BLaER1 treated with 17β-estradiol and CSF1 and Interleukin-3, amounts not matched to agents 10 nM and 100 nM (cell line): ENCODE data around the gene SIDT1.
A peak's percentile ranks its signal among the peaks of the same experiment; 100 is the strongest.

Source experiments
- H3K27ac ChIP-seq, 11 experiments: shearing (Covaris generic); formaldehyde crosslinking; 2 replicates each; pipeline ENCODE4 v1.8.1; 2022
- H3K27me3 ChIP-seq, 11 experiments: shearing (Covaris generic); formaldehyde crosslinking; 2 replicates each; pipeline ENCODE4 v1.8.1; 2022
- H3K36me3 ChIP-seq, 11 experiments: shearing (Covaris generic); formaldehyde crosslinking; 2 replicates each; pipeline ENCODE4 v1.8.1; 2022
- H3K4me1 ChIP-seq, 10 experiments: shearing (Covaris generic); formaldehyde crosslinking; 2 replicates each; pipeline ENCODE4 v1.8.1; 2022
- H3K4me2 ChIP-seq, 11 experiments: shearing (Covaris generic); formaldehyde crosslinking; 2 replicates each; pipeline ENCODE4 v1.8.1; 2022
- H3K4me3 ChIP-seq, 10 experiments: shearing (Covaris generic); formaldehyde crosslinking; 2 replicates each; pipeline ENCODE4 v1.8.1; 2022
- H3K9ac ChIP-seq, 11 experiments: shearing (Covaris generic); formaldehyde crosslinking; 2 replicates each; pipeline ENCODE4 v1.8.1; 2022
- H3K9me3 ChIP-seq, 11 experiments: shearing (Covaris generic); formaldehyde crosslinking; replicated peaks in 1 of 11; 2 replicates each; pipeline ENCODE4 v1.8.1; 2022
- H4K20me1 ChIP-seq, 11 experiments: shearing (Covaris generic); formaldehyde crosslinking; 2 replicates each; pipeline ENCODE4 v1.8.1; 2022
- Cebpa-rat ChIP-seq, 11 experiments: shearing (Covaris generic); IDR thresholded peaks; 2 replicates each; pipeline ENCODE4 v1.8.1; 2022

SIDT1 gene

GRCh38 chr3:113654310-113654709, 122.0 kb downstream of the SIDT1 start:
- H3K36me3 ChIP-seq = peaks cover 12 to 47% (median 34%) of the 10 kb centered on the region in 11 experiments; a peak in 21 of 22 replicates
- no peak overlapping the region for H3K27ac ChIP-seq
- no peaks in the 10 kb centered on the region for H3K9me3 ChIP-seq
- H3K9ac ChIP-seq = no peak overlapping the region
- no peaks in the 10 kb centered on the region for H3K27me3 ChIP-seq
- H3K4me3 ChIP-seq = no peak overlapping the region
- no peaks in the 10 kb centered on the region for H4K20me1 ChIP-seq
- H3K4me2 ChIP-seq = no peak overlapping the region
- no peak for TF ChIP-seq Cebpa-rat (IDR thresholded peaks at IDR 0.05)
- peaks cover 0 to 4% (median 1%) of the 10 kb centered on the region in 10 experiments; a peak in 8 of 20 replicates for H3K4me1 ChIP-seq

- Histone ChIP-seq H3K9ac (no peak overlapping the region), H4K20me1 (no peaks in the 10 kb centered on the region), H3K27ac (no peak overlapping the region), H3K4me1 (peaks cover 0 to 10% (median 6%) of the 10 kb centered on the region in 10 experiments; a peak in 9 of 20 replicates), H3K36me3 (peaks cover 18 to 53% (median 40%) of the 10 kb centered on the region in 11 experiments), H3K4me2 (no peak overlapping the region), H3K27me3 (no peaks in the 10 kb centered on the region), H3K4me3 (no peak overlapping the region), H3K9me3 (no peaks in the 10 kb centered on the region)
- TF ChIP-seq Cebpa-rat (IDR thresholded peaks at IDR 0.05) = no peak
These were observed 122.5 kb downstream of the SIDT1 start for GRCh38 chr3:113654851-113655250.

- Histone ChIP-seq H3K27ac (no peak overlapping the region), H3K4me3 (no peak overlapping the region), H3K27me3 (no peaks in the 10 kb centered on the region), H3K36me3 (peaks cover 39 to 85% (median 68%) of the 10 kb centered on the region in 11 experiments), H3K9me3 (peaks cover 0 to 5% (median 0%) of the 10 kb centered on the region in 11 experiments; a peak in 2 of 22 replicates), H3K9ac (no peak overlapping the region), H4K20me1 (no peaks in the 10 kb centered on the region), H3K4me1 (peaks cover 0 to 26% (median 21%) of the 10 kb centered on the region in 10 experiments; a peak in 17 of 20 replicates), H3K4me2 (no peak overlapping the region)
- no peak for TF ChIP-seq Cebpa-rat (IDR thresholded peaks at IDR 0.05)
These were observed 125.8 kb downstream of the SIDT1 start for GRCh38 chr3:113658107-113658506.

GRCh38 chr3:113659101-113659541, 126.8 kb downstream of the SIDT1 start:
- no peaks in the 10 kb centered on the region for H3K27me3 ChIP-seq
- no peak overlapping the region for H3K27ac ChIP-seq
- H3K36me3 ChIP-seq = peaks cover 39 to 95% (median 76%) of the 10 kb centered on the region in 11 experiments
- no peaks in the 10 kb centered on the region for H4K20me1 ChIP-seq
- peaks cover 0 to 26% (median 21%) of the 10 kb centered on the region in 10 experiments; a peak in 17 of 20 replicates for H3K4me1 ChIP-seq
- peak overlapping the region in 1 of 11 experiments; percentile 2; a peak in 2 of 22 replicates for H3K4me2 ChIP-seq
- no peak for TF ChIP-seq Cebpa-rat (IDR thresholded peaks at IDR 0.05)
- H3K4me3 ChIP-seq = no peak overlapping the region
- peaks cover 0 to 5% (median 0%) of the 10 kb centered on the region in 11 experiments; a peak in 2 of 22 replicates for H3K9me3 ChIP-seq
- no peak overlapping the region for H3K9ac ChIP-seq

DNA sequence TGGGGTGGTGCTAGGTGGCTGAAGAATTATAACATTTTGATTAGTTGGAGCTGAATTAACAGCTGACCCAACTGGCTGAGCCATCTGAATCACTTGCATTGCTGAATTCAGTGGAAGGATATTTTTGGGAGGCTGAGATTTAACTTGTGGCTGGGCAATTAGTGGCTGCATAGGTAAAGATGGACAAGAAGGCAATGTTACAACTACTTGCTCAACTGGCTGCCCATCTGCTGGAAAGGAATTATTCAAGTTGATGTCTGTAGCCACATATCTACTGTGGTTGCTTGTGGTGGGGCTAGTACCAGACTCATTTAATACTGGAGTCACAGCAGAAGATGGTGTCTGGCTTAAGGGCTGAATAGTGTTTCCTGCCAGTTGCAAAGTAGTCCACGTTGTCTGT, 127.6 kb downstream of the SIDT1 start:
- Histone ChIP-seq H3K36me3 (peaks cover 44 to 100% (median 76%) of the 10 kb centered on the region in 11 experiments), H3K4me3 (no peak overlapping the region), H3K27me3 (no peaks in the 10 kb centered on the region), H3K4me1 (peaks cover 0 to 28% (median 21%) of the 10 kb centered on the region in 10 experiments; a peak in 17 of 20 replicates), H3K9me3 (peaks cover 0 to 5% (median 0%) of the 10 kb centered on the region in 11 experiments; a peak in 2 of 22 replicates), H3K4me2 (peak overlapping the region in 5 of 11 experiments; percentile 1 to 50 (median 5); a peak in 6 of 22 replicates), H3K9ac (no peak overlapping the region), H4K20me1 (no peaks in the 10 kb centered on the region), H3K27ac (no peak overlapping the region)
- no peak for TF ChIP-seq Cebpa-rat (IDR thresholded peaks at IDR 0.05)

DNA sequence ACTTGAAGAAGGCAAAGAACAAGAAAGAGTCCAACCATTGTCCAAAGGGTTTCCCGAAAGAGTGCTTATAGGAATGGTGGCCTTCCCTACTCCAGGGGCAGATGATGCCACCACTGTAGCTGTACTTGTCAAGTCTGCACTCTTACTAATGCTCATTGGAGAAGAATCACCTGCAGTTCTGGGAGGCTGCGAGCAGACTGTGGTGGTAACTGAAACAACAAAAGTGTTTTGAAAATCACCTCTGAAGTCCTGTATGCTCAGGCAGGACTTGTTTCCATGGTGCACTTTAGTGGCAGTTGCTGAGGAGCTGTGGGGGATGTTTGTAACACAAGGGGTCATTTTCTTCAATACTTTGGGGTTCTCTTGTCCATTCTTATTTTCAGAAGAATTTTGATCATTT, 128.1 kb downstream of the SIDT1 start:
- no peak for TF ChIP-seq Cebpa-rat (IDR thresholded peaks at IDR 0.05)
- peaks cover 0 to 30% (median 22%) of the 10 kb centered on the region in 10 experiments; a peak in 17 of 20 replicates for H3K4me1 ChIP-seq
- no peak overlapping the region for H3K4me3 ChIP-seq
- no peaks in the 10 kb centered on the region for H4K20me1 ChIP-seq
- no peak overlapping the region for H3K9ac ChIP-seq
- H3K9me3 ChIP-seq = peaks cover 0 to 5% (median 0%) of the 10 kb centered on the region in 11 experiments; a peak in 2 of 22 replicates
- peak overlapping the region in 4 of 11 experiments; percentile 0 to 35 (median 6); a peak in 4 of 22 replicates for H3K27ac ChIP-seq
- H3K27me3 ChIP-seq = no peaks in the 10 kb centered on the region
- H3K4me2 ChIP-seq = peak overlapping the region in 10 of 11 experiments; percentile 10 to 54 (median 40); a peak in 15 of 22 replicates
- peaks cover 46 to 100% (median 79%) of the 10 kb centered on the region in 11 experiments for H3K36me3 ChIP-seq

GRCh38 chr3:113660896-113661295, 128.5 kb downstream of the SIDT1 start:
- peaks cover 48 to 99% (median 78%) of the 10 kb centered on the region in 11 experiments for H3K36me3 ChIP-seq
- peak overlapping the region in 4 of 11 experiments; percentile 0 to 35 (median 6); a peak in 5 of 22 replicates for H3K27ac ChIP-seq
- peak overlapping the region in 10 of 11 experiments; percentile 10 to 54 (median 40); a peak in 18 of 22 replicates for H3K4me2 ChIP-seq
- H4K20me1 ChIP-seq = no peaks in the 10 kb centered on the region
- peaks cover 0 to 30% (median 22%) of the 10 kb centered on the region in 10 experiments; a peak in 17 of 20 replicates for H3K4me1 ChIP-seq
- TF ChIP-seq Cebpa-rat (IDR thresholded peaks at IDR 0.05) = no peak
- no peaks in the 10 kb centered on the region for H3K27me3 ChIP-seq
- H3K4me3 ChIP-seq = no peak overlapping the region
- no peak overlapping the region for H3K9ac ChIP-seq
- peaks cover 0 to 5% (median 0%) of the 10 kb centered on the region in 11 experiments; a peak in 2 of 22 replicates for H3K9me3 ChIP-seq

- Histone ChIP-seq H3K9me3 (peaks cover 0 to 5% (median 0%) of the 10 kb centered on the region in 11 experiments; a peak in 2 of 22 replicates), H3K9ac (no peak overlapping the region), H3K4me2 (no peak overlapping the region), H3K27me3 (no peaks in the 10 kb centered on the region), H4K20me1 (no peaks in the 10 kb centered on the region), H3K36me3 (peaks cover 34 to 85% (median 62%) of the 10 kb centered on the region in 11 experiments), H3K4me3 (no peak overlapping the region), H3K4me1 (peaks cover 9 to 44% (median 36%) of the 10 kb centered on the region in 10 experiments), H3K27ac (no peak overlapping the region)
- no peak for TF ChIP-seq Cebpa-rat (IDR thresholded peaks at IDR 0.05)
These were observed 130.5 kb downstream of the SIDT1 start for GRCh38 chr3:113662824-113663223.

- no peak overlapping the region for H3K9ac ChIP-seq
- no peak for TF ChIP-seq Cebpa-rat (IDR thresholded peaks at IDR 0.05)
These were observed 131.0 kb downstream of the SIDT1 start for GRCh38 chr3:113663324-113663750.

More at GRCh38 chr3:113663324-113663750, 131.0 kb downstream of the SIDT1 start:
- no peak overlapping the region for H3K27ac ChIP-seq
- no peaks in the 10 kb centered on the region for H3K27me3 ChIP-seq
- peaks cover 0 to 5% (median 0%) of the 10 kb centered on the region in 11 experiments; a peak in 2 of 22 replicates for H3K9me3 ChIP-seq
- no peak overlapping the region for H3K4me2 ChIP-seq
- peaks cover 15 to 49% (median 41%) of the 10 kb centered on the region in 10 experiments for H3K4me1 ChIP-seq
- no peaks in the 10 kb centered on the region for H4K20me1 ChIP-seq
- no peak overlapping the region for H3K4me3 ChIP-seq
- H3K36me3 ChIP-seq = peaks cover 34 to 80% (median 57%) of the 10 kb centered on the region in 11 experiments
